Naive thymus-derived CD4-positive, alpha-beta T cell (primary cell): ENCODE measurements around the gene DLG2. TPM values are rescaled to one million over a fixed set of nuclear protein-coding genes. Genes with fewer than 3 reads are reported as not detected.
"Not testable (repeated sequence)": the region's sequence is repeated elsewhere in the genome, so short reads cannot be mapped to it uniquely, and the experiment has no call there.

ENCODE experiments used
- ATAC-seq: fragments of 150-1000 bp; cut with Tn5 transposase; 2 replicates; pipeline ENCODE4 v1.10.0; 2021; ENCODE audit warnings: mild to moderate bottlenecking, moderate library complexity
- CTCF ChIA-PET: fragments of 350-600 bp; sonication (Branson Sonifier 250); formaldehyde crosslinking; loops from one replicate; lab custom pipeline; 2021; ENCODE audit warnings: antibody characterized with exemption; lab: Charles Lee
- POLR2A ChIA-PET: fragments of 350-600 bp; sonication (Branson Sonifier 250); formaldehyde crosslinking; loops from one replicate; lab custom pipeline; 2021; ENCODE audit warnings: antibody characterized with exemption, inconsistent platforms; lab: Charles Lee
- DNase-seq, 9 donors: peaks; one replicate each; pipeline versions ENCODE4 v3.0.0 to v3.0.0-alpha.2; 2020 to 2022; ENCODE audit warnings: mixed read lengths in 1 of 9
- H3K27ac ChIP-seq: one replicate; pipeline ENCODE4 v1.7.0; 2013; ENCODE audit warnings: mild to moderate bottlenecking, low read depth, low read length, moderate library complexity
- H3K27me3 ChIP-seq, 2 donors: one replicate each; pipeline ENCODE4 v1.7.0; 2013; ENCODE audit warnings: low read length in 2 of 2, mild to moderate bottlenecking in 2 of 2, moderate library complexity in 2 of 2; ENCODE audit not compliant: control insufficient read depth in 2 of 2, insufficient read depth in 2 of 2
- H3K36me3 ChIP-seq, 3 experiments: 1 replicate in 2 of 3; 2 replicates in 1 of 3; pipeline ENCODE4 v1.7.0; 2013; ENCODE audit warnings: low read length in 3 of 3, mild to moderate bottlenecking in 3 of 3, moderate library complexity in 1 of 3; ENCODE audit not compliant: insufficient read depth in 3 of 3, control insufficient read depth in 2 of 3
- H3K4me1 ChIP-seq, 2 donors: one replicate each; pipeline ENCODE4 v1.7.0; 2013; ENCODE audit warnings: low read length in 2 of 2, mild to moderate bottlenecking in 2 of 2, moderate library complexity in 1 of 2; ENCODE audit not compliant: control insufficient read depth in 2 of 2, insufficient read depth in 2 of 2
- H3K4me3 ChIP-seq: 2 replicates; pipeline ENCODE4 v1.7.0; 2013; ENCODE audit warnings: mild to moderate bottlenecking, low read length
- H3K9me3 ChIP-seq, 3 experiments: 1 replicate in 2 of 3; 2 replicates in 1 of 3; pipeline ENCODE4 v1.7.0; 2013; ENCODE audit warnings: low read length in 3 of 3; ENCODE audit not compliant: control insufficient read depth in 2 of 3
- H3K27ac Mint-ChIP-seq, 9 donors: one replicate each; pipeline ENCODE4 v1.8.0; 2020 to 2022; ENCODE audit warnings: mixed read lengths in 9 of 9, mild to moderate bottlenecking in 8 of 9, moderate library complexity in 5 of 9, inconsistent platforms in 2 of 9
- H3K27me3 Mint-ChIP-seq, 5 donors: one replicate each; pipeline ENCODE4 v1.8.0; 2021 to 2022; ENCODE audit warnings: mixed read lengths in 5 of 5, mild to moderate bottlenecking in 1 of 5
- H3K36me3 Mint-ChIP-seq, 5 donors: one replicate each; pipeline ENCODE4 v1.8.0; 2020 to 2022; ENCODE audit warnings: mixed read lengths in 5 of 5, mild to moderate bottlenecking in 3 of 5, inconsistent platforms in 1 of 5
- H3K4me1 Mint-ChIP-seq, 7 donors: one replicate each; pipeline ENCODE4 v1.8.0; 2020 to 2022; ENCODE audit warnings: mixed read lengths in 7 of 7, mild to moderate bottlenecking in 3 of 7, inconsistent platforms in 1 of 7
- H3K4me3 Mint-ChIP-seq, 10 donors: one replicate each; pipeline ENCODE4 v1.8.0; 2020 to 2022; ENCODE audit warnings: mild to moderate bottlenecking in 10 of 10, mixed read lengths in 10 of 10, moderate library complexity in 6 of 10, inconsistent platforms in 2 of 10
- H3K9me3 Mint-ChIP-seq, 11 donors: one replicate each; pipeline ENCODE4 v1.8.0; 2020 to 2022; ENCODE audit warnings: mixed read lengths in 11 of 11, mild to moderate bottlenecking in 4 of 11, inconsistent platforms in 1 of 11, moderate library complexity in 1 of 11
- intact Hi-C, 2 donors: fragments of 100-400 bp; cut with micrococcal nuclease; formaldehyde crosslinking; loops; one replicate each; pipeline ENCODE4 v1.15.1; 2023
- polyA plus RNA-seq, 2 donors: library from polyadenylated mRNA; unstranded; fragments of 300-500 nt; fragmentation: Illumina TruSeq; gene quantifications; one replicate each; pipeline ENCODE4 v1.2.3, GENCODE V29; 2021
- total RNA-seq, 6 experiments: library from RNA in 5 of 6; stranded (reverse) in 5 of 6; gene quantifications; 1 replicate in 5 of 6; 2 replicates in 1 of 6; pipeline ENCODE4 v1.2.3 and lab custom pipeline; 2021 to 2026

DLG2 gene
- total and polyA plus RNA-seq, 7 experiments from 2014 or later = 0.64 to 6.1 (median 3.7) TPM

DNA sequence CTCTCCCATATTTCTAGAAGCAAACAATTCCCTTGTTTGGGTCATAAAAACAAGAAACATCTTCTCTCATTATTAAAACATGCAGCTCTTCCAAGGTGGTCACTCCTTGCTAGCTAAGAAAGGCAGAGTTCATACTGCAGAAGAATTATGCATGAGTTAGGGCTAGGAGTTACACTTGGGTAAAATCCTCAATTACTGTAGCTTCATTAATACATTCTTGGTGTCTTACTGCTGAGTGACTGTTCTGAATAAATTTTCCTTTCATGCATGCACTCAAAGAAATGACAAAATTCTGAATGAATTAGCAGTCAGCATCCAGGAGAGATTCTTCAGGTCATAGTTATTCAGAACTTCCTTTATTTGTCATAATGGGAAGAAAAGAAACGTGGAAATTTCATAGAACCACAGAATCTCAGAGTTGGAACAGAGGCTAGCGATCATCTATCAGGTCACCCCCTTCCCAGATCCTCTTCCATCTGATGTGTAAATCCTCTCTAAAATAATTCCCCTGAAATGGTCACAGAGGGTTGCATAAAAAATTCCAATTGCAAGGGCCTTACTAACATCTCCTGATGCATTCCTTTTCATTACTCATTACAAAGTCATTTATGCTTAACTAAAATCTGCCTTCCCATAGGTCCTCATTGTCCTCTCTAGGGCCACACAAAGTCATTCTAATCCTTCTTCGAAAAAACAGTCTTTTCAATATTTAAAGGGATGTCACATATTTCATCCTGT lies 771.5 kb downstream of the DLG2 start:
- intact Hi-C loops = no loop called here
- CTCF ChIA-PET = no interaction called here
- peaks cover 4 to 33% (median 9%) of the 10 kb centered on the region in 11 donors for H3K9me3 Mint-ChIP-seq

GRCh38 chr11:84854498-84854880 lies 772.7 kb downstream of the DLG2 start:
- no peak overlapping the region for H3K27ac ChIP-seq
- Mint-ChIP-seq H3K9me3 (peaks cover 0 to 36% (median 5%) of the 10 kb centered on the region in 11 donors), H3K27ac (no peak overlapping the region), H3K4me3 (no peak overlapping the region), H3K36me3 (no peaks in the 10 kb centered on the region), H3K27me3 (no peaks in the 10 kb centered on the region), H3K4me1 (no peaks in the 10 kb centered on the region)
- CTCF ChIA-PET = no interaction called here
- ATAC-seq (no peak), DNase-seq (no peak)
- H3K36me3 ChIP-seq = no peaks in the 10 kb centered on the region
- no peaks in the 10 kb centered on the region for H3K4me1 ChIP-seq
- H3K4me3 ChIP-seq = no peak overlapping the region
- no peaks in the 10 kb centered on the region for H3K9me3 ChIP-seq
- intact Hi-C loops = no loop called here
- POLR2A ChIA-PET = no interaction called here
- no peaks in the 10 kb centered on the region for H3K27me3 ChIP-seq

More for the DNA sequence above, 771.5 kb downstream of the DLG2 start:
- DNase-seq = no peak
- H3K4me3 Mint-ChIP-seq = no peak overlapping the region
- H3K4me1 Mint-ChIP-seq = no peaks in the 10 kb centered on the region
- POLR2A ChIA-PET = no interaction called here
- H3K27me3 Mint-ChIP-seq = no peaks in the 10 kb centered on the region
- no peak for ATAC-seq
- no peaks in the 10 kb centered on the region for H3K36me3 ChIP-seq
- no peaks in the 10 kb centered on the region for H3K9me3 ChIP-seq
- H3K27ac ChIP-seq = no peak overlapping the region
- H3K4me3 ChIP-seq = no peak overlapping the region
- no peaks in the 10 kb centered on the region for H3K4me1 ChIP-seq
- no peak overlapping the region for H3K27ac Mint-ChIP-seq
- no peaks in the 10 kb centered on the region for H3K36me3 Mint-ChIP-seq
- H3K27me3 ChIP-seq = no peaks in the 10 kb centered on the region

DNA sequence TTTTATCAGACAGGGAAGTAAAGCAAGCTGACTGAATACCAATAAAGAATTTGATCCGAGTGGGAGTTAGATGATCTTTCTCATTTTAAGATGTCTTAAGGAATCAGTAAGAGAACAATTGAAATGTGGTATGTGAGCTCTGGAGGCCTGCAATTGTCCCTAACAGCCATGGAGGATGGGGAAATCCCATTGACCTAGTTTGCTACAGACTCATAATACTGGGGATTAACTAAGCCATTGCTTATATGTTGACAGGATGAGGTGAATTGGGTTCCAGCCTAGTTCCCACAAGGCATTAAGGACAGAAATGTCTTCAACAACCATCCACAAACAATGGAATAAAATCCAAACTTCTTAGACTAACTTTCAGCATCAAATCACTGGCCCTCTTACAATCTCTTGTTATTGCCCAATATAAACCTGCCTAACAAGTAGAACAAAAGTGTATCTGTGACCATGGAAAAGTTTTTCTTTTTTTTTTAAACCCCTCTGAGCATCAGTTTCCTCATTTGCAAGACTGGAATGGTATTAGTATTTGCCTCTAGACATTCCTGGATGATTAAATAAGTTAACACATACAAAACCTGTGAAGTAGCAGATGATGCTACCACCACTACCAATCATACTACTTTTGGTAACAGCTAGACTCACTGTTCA lies 773.2 kb downstream of the DLG2 start:
- intact Hi-C loops = no loop called here
- no peak overlapping the region for H3K27ac ChIP-seq
- Mint-ChIP-seq H3K4me1 (no peaks in the 10 kb centered on the region), H3K27me3 (no peaks in the 10 kb centered on the region), H3K9me3 (peaks cover 0 to 36% (median 5%) of the 10 kb centered on the region in 11 donors), H3K36me3 (no peaks in the 10 kb centered on the region), H3K4me3 (no peak overlapping the region), H3K27ac (no peak overlapping the region)
- no peaks in the 10 kb centered on the region for H3K36me3 ChIP-seq
- ATAC-seq (no peak), DNase-seq (no peak)
- H3K4me1 ChIP-seq = no peaks in the 10 kb centered on the region
- H3K4me3 ChIP-seq = no peak overlapping the region
- POLR2A ChIA-PET = no interaction called here
- H3K9me3 ChIP-seq = no peaks in the 10 kb centered on the region
- CTCF ChIA-PET = no interaction called here
- no peaks in the 10 kb centered on the region for H3K27me3 ChIP-seq

GRCh38 chr11:84847842-84848241 lies 779.3 kb downstream of the DLG2 start:
- ChIA-PET CTCF (no interaction called here), POLR2A (no interaction called here)
- Mint-ChIP-seq H3K4me1 (no peaks in the 10 kb centered on the region), H3K4me3 (no peak overlapping the region), H3K27me3 (no peaks in the 10 kb centered on the region), H3K27ac (no peak overlapping the region), H3K9me3 (peaks cover 9 to 30% (median 15%) of the 10 kb centered on the region in 11 donors), H3K36me3 (no peaks in the 10 kb centered on the region)
- H3K4me3 ChIP-seq = no peak overlapping the region
- no peaks in the 10 kb centered on the region for H3K27me3 ChIP-seq
- no peak for DNase-seq
- H3K4me1 ChIP-seq = no peaks in the 10 kb centered on the region
- intact Hi-C loops = no loop called here
- no peak overlapping the region for H3K27ac ChIP-seq
- no peak for ATAC-seq
- H3K36me3 ChIP-seq = no peaks in the 10 kb centered on the region
- no peaks in the 10 kb centered on the region for H3K9me3 ChIP-seq

DNA sequence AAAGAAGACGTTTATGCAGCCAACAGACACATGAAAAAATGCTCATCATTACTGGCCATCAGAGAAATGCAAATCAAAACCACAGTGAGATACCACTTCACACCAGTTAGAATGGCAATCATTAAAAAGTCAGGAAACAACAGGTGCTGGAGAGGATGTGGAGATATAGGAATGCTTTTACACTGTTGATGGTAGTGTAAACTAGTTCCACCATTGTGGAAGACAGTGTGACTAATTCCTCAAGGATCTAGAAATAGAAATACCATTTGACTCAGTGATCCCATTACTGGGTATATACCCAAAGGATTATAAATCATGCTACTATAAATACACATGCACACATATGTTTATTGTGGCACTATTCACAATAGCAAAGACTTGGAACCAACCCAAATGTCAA lies 786.9 kb downstream of the DLG2 start:
- H3K27ac ChIP-seq, H3K4me3 Mint-ChIP-seq, H3K27me3 ChIP-seq, H3K4me1 ChIP-seq, H3K4me3 ChIP-seq, H3K4me1 Mint-ChIP-seq, ATAC-seq, intact Hi-C loops, CTCF ChIA-PET, H3K27me3 Mint-ChIP-seq, DNase-seq, H3K9me3 ChIP-seq, H3K36me3 ChIP-seq, H3K36me3 Mint-ChIP-seq, POLR2A ChIA-PET, H3K27ac Mint-ChIP-seq: not testable (repeated sequence)
- peaks cover 3 to 36% (median 8%) of the 10 kb centered on the region in 11 donors for H3K9me3 Mint-ChIP-seq

DNA sequence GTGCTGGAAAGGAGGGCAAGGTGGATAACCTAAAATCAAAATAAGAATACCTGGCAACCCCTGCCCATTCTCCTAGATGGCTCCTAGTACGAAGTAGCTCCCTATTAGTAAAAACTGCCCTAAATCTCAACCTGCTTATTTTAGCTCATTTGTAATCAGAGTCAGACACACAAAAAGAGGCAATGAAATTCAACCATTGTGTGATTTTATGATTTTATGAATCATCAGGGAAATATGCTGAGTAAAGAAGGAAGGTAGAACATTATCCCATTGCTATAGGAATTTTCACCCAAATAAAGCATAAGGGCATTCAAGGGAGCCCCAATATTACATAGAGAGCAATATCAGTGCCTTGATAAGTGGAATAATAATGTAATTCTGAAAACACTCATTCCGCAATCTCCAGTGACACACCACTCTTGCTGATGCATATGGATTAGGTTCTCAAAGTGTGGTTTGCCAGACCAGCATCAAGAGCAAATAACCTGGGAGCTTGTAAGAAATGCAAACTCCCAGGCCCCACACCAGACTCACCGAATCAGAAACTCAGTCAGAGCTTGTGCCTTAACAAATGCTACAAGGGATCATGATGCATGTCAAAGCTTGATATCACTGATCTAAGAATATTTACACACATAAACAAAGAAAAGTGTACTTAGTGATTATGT lies 789.6 kb downstream of the DLG2 start:
- Histone ChIP-seq H3K36me3 (no peaks in the 10 kb centered on the region), H3K27me3 (no peaks in the 10 kb centered on the region), H3K4me1 (no peaks in the 10 kb centered on the region), H3K4me3 (no peak overlapping the region), H3K27ac (no peak overlapping the region), H3K9me3 (no peaks in the 10 kb centered on the region)
- H3K36me3 Mint-ChIP-seq = no peaks in the 10 kb centered on the region
- ChIA-PET CTCF (no interaction called here), POLR2A (no interaction called here)
- no peaks in the 10 kb centered on the region for H3K4me1 Mint-ChIP-seq
- H3K4me3 Mint-ChIP-seq = no peak overlapping the region
- H3K27me3 Mint-ChIP-seq = peaks cover 0 to 4% (median 0%) of the 10 kb centered on the region in 5 donors
- DNase-seq = no peak
- peaks cover 2 to 34% (median 6%) of the 10 kb centered on the region in 11 donors for H3K9me3 Mint-ChIP-seq
- ATAC-seq = no peak
- no peak overlapping the region for H3K27ac Mint-ChIP-seq
- intact Hi-C loops = no loop called here
